ENCODE measurements around the gene LPAR1.

DNA sequence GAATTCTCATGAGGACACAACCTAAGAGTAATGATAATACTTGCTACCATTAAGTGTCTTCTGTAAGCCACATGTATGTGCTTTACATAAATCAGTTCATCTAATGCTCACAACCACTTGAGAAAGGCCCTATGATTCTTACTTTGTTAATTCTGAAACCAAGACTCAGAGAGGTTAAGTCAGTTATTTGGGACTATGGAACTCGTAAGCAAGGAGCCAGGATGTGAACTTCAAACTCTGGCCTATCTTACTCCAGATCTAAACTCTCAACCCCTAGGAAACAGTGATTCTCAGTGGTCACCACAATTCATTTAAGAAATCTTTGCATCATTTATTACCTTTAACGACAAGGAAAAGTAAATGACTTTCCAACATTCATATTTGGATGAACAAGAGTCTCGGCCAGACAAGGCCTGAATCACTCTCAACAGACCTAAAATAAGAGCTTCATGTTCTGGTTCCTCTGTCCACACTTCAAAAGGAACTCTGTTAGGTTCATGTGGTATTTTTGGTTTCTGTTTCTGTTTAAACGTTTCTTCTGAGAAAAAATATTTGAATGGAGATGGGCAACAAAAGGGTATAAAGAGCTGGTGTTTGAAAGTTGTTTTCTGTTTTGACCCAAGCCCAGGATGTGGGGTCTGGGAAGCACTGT is 104.8 kb downstream of the LPAR1 start:
- TF ChIP-seq, protein P1, sequence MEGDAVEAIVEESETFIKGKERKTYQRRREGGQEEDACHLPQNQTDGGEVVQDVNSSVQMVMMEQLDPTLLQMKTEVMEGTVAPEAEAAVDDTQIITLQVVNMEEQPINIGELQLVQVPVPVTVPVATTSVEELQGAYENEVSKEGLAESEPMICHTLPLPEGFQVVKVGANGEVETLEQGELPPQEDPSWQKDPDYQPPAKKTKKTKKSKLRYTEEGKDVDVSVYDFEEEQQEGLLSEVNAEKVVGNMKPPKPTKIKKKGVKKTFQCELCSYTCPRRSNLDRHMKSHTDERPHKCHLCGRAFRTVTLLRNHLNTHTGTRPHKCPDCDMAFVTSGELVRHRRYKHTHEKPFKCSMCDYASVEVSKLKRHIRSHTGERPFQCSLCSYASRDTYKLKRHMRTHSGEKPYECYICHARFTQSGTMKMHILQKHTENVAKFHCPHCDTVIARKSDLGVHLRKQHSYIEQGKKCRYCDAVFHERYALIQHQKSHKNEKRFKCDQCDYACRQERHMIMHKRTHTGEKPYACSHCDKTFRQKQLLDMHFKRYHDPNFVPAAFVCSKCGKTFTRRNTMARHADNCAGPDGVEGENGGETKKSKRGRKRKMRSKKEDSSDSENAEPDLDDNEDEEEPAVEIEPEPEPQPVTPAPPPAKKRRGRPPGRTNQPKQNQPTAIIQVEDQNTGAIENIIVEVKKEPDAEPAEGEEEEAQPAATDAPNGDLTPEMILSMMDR (conservative IDR thresholded peaks at IDR 0.05 in 1 of 2, IDR thresholded peaks at IDR 0.05 in 1 of 2; ENCODE audit: low read depth in 1 of 2, low read length in 2 of 2) = no peak
- no peak for TF ChIP-seq EZH2 (IDR thresholded peaks at IDR 0.05; ENCODE audit: low read length, missing control alignments)

Measured in fibroblast of lung (primary cell).